ENCODE data around the gene CHRND. TPM values are rescaled to one million over a fixed set of nuclear protein-coding genes. Genes with fewer than 3 reads are reported as not detected.

CHRND gene
- total RNA-seq, 4 donors from 2014 or later: 49.1 to 119 (median 81.1) TPM

DNA sequence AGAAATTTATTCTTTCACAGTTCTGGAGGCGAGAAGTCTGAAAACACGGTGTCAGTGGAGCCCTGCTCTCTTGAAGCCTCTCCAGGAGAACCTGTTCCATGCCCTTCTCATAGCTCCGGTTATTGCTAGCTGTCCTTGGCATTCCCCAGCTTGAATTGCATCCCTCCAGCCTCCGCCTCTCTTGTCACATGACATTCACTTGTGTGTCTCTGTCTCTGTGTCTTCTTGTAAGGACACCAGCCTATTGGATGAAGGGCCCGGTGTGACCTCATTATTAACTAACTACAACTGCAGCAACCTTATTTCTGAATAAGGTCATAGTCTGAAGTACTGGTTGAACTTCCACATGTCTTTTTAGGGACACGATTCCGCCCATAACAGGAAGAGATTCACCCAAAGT is 10.3 kb upstream of the CHRND start:
- peak; percentile 46 to 83 for ATAC-seq
- H3K4me1 ChIP-seq: peaks cover 26 to 27% of the 10 kb centered on the region in 2 donors
- H3K27me3 ChIP-seq: no peaks in the 10 kb centered on the region
- H3K27ac ChIP-seq: peak overlapping the region in 3 of 4 donors; percentile 33 to 61 (median 47)
- TF ChIP-seq POLR2A (IDR thresholded peaks at IDR 0.05): no peak
- TF ChIP-seq, protein P1, sequence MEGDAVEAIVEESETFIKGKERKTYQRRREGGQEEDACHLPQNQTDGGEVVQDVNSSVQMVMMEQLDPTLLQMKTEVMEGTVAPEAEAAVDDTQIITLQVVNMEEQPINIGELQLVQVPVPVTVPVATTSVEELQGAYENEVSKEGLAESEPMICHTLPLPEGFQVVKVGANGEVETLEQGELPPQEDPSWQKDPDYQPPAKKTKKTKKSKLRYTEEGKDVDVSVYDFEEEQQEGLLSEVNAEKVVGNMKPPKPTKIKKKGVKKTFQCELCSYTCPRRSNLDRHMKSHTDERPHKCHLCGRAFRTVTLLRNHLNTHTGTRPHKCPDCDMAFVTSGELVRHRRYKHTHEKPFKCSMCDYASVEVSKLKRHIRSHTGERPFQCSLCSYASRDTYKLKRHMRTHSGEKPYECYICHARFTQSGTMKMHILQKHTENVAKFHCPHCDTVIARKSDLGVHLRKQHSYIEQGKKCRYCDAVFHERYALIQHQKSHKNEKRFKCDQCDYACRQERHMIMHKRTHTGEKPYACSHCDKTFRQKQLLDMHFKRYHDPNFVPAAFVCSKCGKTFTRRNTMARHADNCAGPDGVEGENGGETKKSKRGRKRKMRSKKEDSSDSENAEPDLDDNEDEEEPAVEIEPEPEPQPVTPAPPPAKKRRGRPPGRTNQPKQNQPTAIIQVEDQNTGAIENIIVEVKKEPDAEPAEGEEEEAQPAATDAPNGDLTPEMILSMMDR (IDR thresholded peaks at IDR 0.05 in 4 of 5, conservative IDR thresholded peaks at IDR 0.05 in 1 of 5): no peak
- no peaks in the 10 kb centered on the region for H3K9me3 ChIP-seq
- peak in 1 of 2 donors; percentile 40 for DNase-seq
- no peak overlapping the region for H3K4me3 ChIP-seq
- intact Hi-C loops (cut with DNase I; ENCODE audit: low total_unique reads): no loop called here
- in situ Hi-C loops (cut with MboI; ENCODE audit: low sequenced_read_pairs in 4 of 4): loop anchor here in 2 of 4 donors (10.0 to 25.0 kb wide), 2 partner anchors 61 to 603 kb away; partner anchors contain the start of gene ALPI (in 1 of the 2)
- no peaks in the 10 kb centered on the region for H3K36me3 ChIP-seq

- Histone ChIP-seq H3K9me3 (no peaks in the 10 kb centered on the region), H3K4me1 (peaks cover 23 to 26% of the 10 kb centered on the region in 2 donors), H3K4me3 (no peak overlapping the region), H3K27me3 (no peaks in the 10 kb centered on the region), H3K36me3 (no peaks in the 10 kb centered on the region), H3K27ac (no peak overlapping the region)
- no peak for TF ChIP-seq POLR2A (IDR thresholded peaks at IDR 0.05)
- TF ChIP-seq, protein P1 (IDR thresholded peaks at IDR 0.05 in 4 of 5, conservative IDR thresholded peaks at IDR 0.05 in 1 of 5): no peak
- DNase-seq (no peak), ATAC-seq (no peak)
- in situ Hi-C loops (cut with MboI; ENCODE audit: low sequenced_read_pairs in 4 of 4): loop anchor here in 2 of 4 donors (10.0 to 25.0 kb wide), 2 partner anchors 62 to 604 kb away; partner anchors contain the start of gene ALPI (in 1 of the 2)
- intact Hi-C loops (cut with DNase I; ENCODE audit: low total_unique reads): no loop called here
Observed at GRCh38 chr2:232516551-232516950, 9.4 kb upstream of the CHRND start.

GRCh38 chr2:232518844-232519243 is 7.1 kb upstream of the CHRND start:
- in situ Hi-C loops (cut with MboI; ENCODE audit: low sequenced_read_pairs in 4 of 4): loop anchor here in 2 of 4 donors (10.0 to 25.0 kb wide), 2 partner anchors 64 to 607 kb away; partner anchors contain the start of gene ALPI (in 1 of the 2)
- TF ChIP-seq, protein P1 (IDR thresholded peaks at IDR 0.05 in 4 of 5, conservative IDR thresholded peaks at IDR 0.05 in 1 of 5): no peak
- no peak for TF ChIP-seq POLR2A (IDR thresholded peaks at IDR 0.05)
- Histone ChIP-seq H3K4me1 (peaks cover 23 to 29% of the 10 kb centered on the region in 2 donors), H3K27ac (no peak overlapping the region), H3K9me3 (no peaks in the 10 kb centered on the region), H3K4me3 (no peak overlapping the region), H3K36me3 (no peaks in the 10 kb centered on the region), H3K27me3 (peaks cover 0 to 7% (median 0%) of the 10 kb centered on the region in 3 donors)
- DNase-seq: no peak
- intact Hi-C loops (cut with DNase I; ENCODE audit: low total_unique reads): no loop called here
- ATAC-seq: no peak

- Histone ChIP-seq H3K4me3 (no peak within 1 kb of the TSS), H3K9me3 (no peaks in the 10 kb centered on the region), H3K4me1 (peaks cover 19 to 26% of the 10 kb centered on the region in 2 donors), H3K27me3 (peaks cover 0 to 7% (median 0%) of the 10 kb centered on the region in 3 donors), H3K36me3 (no peaks in the 10 kb centered on the region), H3K27ac (no peak within 1 kb of the TSS)
- ATAC-seq (no peak), DNase-seq (no peak)
- intact Hi-C loops (cut with DNase I; ENCODE audit: low total_unique reads): loop anchor here (10.0 kb wide), 1 partner anchor 205 kb away; no protein-coding TSS in a partner anchor
- TF ChIP-seq POLR2A (IDR thresholded peaks at IDR 0.05): no peak
- TF ChIP-seq, protein P1 (IDR thresholded peaks at IDR 0.05 in 4 of 5, conservative IDR thresholded peaks at IDR 0.05 in 1 of 5): no peak
- in situ Hi-C loops (cut with MboI; ENCODE audit: low sequenced_read_pairs in 4 of 4): loop anchor here in 2 of 4 donors (10.0 to 25.0 kb wide), 2 partner anchors 65 to 608 kb away; partner anchors contain the start of gene ALPI (in 1 of the 2)
Observed at GRCh38 chr2:232519581-232520438, 6.2 kb upstream of the CHRND start, which contains the start of gene PRSS56. PRSS56 (plus strand) TSS chr2:232520388; CDS start chr2:232520599, 211 bp downstream.
